HG02798 (cell line): ENCODE measurements around the gene PCBP3.
"Not testable (repeated sequence)": the region's sequence is repeated elsewhere in the genome, so short reads cannot be mapped to it uniquely, and the experiment has no call there.

Experiments
- ATAC-seq: cut with Tn5 transposase; IDR thresholded peaks from one replicate; pipeline ENCODE4 v1.9.1; 2021; ENCODE audit warnings: mild to moderate bottlenecking; ENCODE audit not compliant: unreplicated experiment, poor library complexity

Gene PCBP3

GRCh38 chr21:45800339-45801080, 157.0 kb downstream of the PCBP3 start:
- ATAC-seq: no peak

- ATAC-seq: no peak
Observed at GRCh38 chr21:45801129-45801964, 157.8 kb downstream of the PCBP3 start.

GRCh38 chr21:45801989-45802388, 158.5 kb downstream of the PCBP3 start:
- no peak for ATAC-seq

- no peak for ATAC-seq
Observed at GRCh38 chr21:45802425-45802824, 158.9 kb downstream of the PCBP3 start.

GRCh38 chr21:45802956-45803617, 159.6 kb downstream of the PCBP3 start:
- no peak for ATAC-seq

GRCh38 chr21:45803618-45804340, 160.3 kb downstream of the PCBP3 start:
- no peak for ATAC-seq

GRCh38 chr21:45804809-45805313, 161.3 kb downstream of the PCBP3 start:
- ATAC-seq: no peak

- no peak for ATAC-seq
Observed at GRCh38 chr21:45805321-45805720, 161.8 kb downstream of the PCBP3 start.

- ATAC-seq: no peak
Observed at GRCh38 chr21:45806042-45806441, 162.5 kb downstream of the PCBP3 start.

- ATAC-seq: not testable (repeated sequence)
Observed at GRCh38 chr21:45808663-45809062, 165.1 kb downstream of the PCBP3 start.

- ATAC-seq: no peak
Observed at GRCh38 chr21:45809421-45809820, 165.9 kb downstream of the PCBP3 start.

- ATAC-seq: no peak
Observed at GRCh38 chr21:45811136-45811535, 167.6 kb downstream of the PCBP3 start.

GRCh38 chr21:45814210-45814940, 170.8 kb downstream of the PCBP3 start:
- ATAC-seq: not testable (repeated sequence)

GRCh38 chr21:45815781-45816180, 172.3 kb downstream of the PCBP3 start:
- ATAC-seq: not testable (repeated sequence)

- no peak for ATAC-seq
Observed at GRCh38 chr21:45816794-45817193, 173.3 kb downstream of the PCBP3 start.

GRCh38 chr21:45817345-45817744, 173.8 kb downstream of the PCBP3 start:
- no peak for ATAC-seq

- no peak for ATAC-seq
Observed at GRCh38 chr21:45818276-45818903, 174.9 kb downstream of the PCBP3 start.

GRCh38 chr21:45818904-45819285, 175.4 kb downstream of the PCBP3 start:
- ATAC-seq: no peak
